22Rv1 (cell line): ENCODE results near the gene NOS1AP.
"Not testable (repeated sequence)": the region's sequence is repeated elsewhere in the genome, so short reads cannot be mapped to it uniquely, and the experiment has no call there.

ENCODE experiments used
- ZFX ChIP-seq: fragments of 450-650 bp; IDR thresholded peaks from 2 replicates; pipeline ENCODE4 v1.6.1; 2017; ENCODE audit warnings: antibody characterized with exemption, borderline replicate concordance
- TF ChIP-seq, protein P1 (sequence below): fragments of 450-650 bp; IDR thresholded peaks from 2 replicates; pipeline ENCODE4 v1.5.1; 2017; ENCODE audit warnings: mild to moderate bottlenecking

GRCh38 chr1:162174027-162174426 is 104.5 kb downstream of the NOS1AP start:
- TF ChIP-seq, protein P1, sequence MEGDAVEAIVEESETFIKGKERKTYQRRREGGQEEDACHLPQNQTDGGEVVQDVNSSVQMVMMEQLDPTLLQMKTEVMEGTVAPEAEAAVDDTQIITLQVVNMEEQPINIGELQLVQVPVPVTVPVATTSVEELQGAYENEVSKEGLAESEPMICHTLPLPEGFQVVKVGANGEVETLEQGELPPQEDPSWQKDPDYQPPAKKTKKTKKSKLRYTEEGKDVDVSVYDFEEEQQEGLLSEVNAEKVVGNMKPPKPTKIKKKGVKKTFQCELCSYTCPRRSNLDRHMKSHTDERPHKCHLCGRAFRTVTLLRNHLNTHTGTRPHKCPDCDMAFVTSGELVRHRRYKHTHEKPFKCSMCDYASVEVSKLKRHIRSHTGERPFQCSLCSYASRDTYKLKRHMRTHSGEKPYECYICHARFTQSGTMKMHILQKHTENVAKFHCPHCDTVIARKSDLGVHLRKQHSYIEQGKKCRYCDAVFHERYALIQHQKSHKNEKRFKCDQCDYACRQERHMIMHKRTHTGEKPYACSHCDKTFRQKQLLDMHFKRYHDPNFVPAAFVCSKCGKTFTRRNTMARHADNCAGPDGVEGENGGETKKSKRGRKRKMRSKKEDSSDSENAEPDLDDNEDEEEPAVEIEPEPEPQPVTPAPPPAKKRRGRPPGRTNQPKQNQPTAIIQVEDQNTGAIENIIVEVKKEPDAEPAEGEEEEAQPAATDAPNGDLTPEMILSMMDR, result not testable (repeated sequence)
- TF ChIP-seq ZFX, result not testable (repeated sequence)
